GM03348 (cell line): ENCODE measurements around the gene HTR6.
A peak's percentile ranks its signal among the peaks of the same experiment; 100 is the strongest.

Experiments
- DNase-seq: peaks from one replicate; pipeline ENCODE4 v3.0.0; 2012; ENCODE audit warnings: low spot score

HTR6 gene

DNA sequence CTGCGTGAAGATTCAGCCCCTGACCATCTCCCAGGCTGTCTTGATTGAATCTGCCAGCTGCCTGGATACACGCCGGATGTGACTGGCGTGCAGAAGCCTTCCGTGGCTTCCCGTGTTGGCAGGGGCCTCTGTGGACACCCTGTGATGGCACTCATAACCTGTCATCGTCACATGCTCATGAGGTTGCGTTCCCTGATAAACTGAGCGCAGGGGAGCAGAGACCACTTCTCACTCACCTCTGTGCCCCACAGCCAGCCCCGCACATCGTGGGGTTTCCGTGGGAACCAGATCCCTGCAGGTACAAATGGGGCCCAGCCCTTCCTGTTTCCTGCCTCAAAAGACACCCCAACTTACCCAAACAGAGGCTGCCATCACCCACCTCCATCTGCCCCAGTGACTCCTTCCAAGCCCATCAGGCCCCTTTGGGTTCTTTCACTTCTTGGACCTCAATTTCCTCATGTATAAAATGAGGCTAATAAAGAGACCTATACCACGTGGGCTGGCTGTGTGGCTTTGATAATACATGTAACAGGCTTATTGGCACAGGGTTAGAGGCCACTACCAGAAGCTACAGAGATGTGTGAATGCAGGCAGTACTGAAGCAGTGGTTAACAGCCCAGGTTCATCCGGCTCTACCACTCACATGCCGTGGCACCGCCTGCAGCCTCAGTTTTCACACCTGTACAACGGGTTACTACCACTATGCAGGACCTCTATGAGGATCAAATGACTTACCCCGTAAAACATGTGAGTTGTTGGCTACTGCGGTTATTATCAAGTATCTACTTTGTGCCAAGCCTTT, 23.6 kb downstream of the HTR6 start:
- DNase-seq: no peak

DNA sequence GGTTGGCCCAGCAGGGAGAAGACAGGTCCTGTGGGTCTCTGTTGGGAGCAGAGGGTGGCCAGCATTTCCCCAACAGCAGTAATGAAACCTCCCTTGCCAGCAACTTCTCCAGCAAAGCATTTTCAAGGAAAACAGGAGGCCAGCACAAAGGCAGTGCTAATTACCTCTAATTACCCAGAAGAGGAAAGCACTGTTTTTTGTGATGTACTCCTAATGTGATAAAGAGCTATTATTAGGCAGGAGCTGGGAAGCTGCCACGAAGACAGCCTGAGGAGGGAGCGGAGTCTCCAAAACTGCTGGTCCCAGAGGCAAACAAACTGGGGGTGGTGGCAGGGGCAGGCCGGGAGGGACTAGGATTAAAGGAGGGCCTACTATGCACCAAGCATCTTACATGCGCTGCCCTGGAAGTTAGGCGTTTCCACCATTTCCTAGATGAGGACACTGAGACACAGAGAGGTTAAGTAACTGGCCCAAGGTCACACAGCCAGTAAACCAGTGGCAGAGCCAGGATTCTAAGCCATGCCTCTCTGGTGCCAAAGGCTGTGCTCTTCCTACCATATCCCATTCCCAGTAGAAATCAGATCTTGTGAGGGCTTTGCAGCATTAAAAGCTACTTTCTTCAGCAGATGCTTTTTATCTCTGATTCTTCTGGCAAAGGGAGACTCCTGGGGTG, 24.5 kb downstream of the HTR6 start:
- DNase-seq: no peak

DNA sequence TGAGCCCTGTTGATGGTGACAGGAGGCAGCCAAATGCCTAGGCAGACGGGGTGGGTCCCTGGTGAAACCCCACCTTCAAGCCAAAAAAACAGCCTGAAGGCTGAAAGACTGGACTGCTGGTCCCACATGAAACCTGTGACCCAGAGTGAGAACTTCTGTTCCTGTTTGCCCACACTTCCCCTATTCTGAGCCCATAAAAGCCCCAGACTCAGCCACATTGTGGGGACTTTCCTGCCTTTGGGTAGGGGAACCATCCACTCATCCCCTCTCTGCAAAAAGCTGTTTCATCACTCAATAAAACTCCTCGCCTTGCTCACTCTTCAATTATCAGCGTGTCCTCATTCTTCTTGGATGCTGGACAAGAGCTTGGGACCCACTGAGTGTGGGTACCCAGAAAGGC, 25.2 kb downstream of the HTR6 start:
- no peak for DNase-seq

DNA sequence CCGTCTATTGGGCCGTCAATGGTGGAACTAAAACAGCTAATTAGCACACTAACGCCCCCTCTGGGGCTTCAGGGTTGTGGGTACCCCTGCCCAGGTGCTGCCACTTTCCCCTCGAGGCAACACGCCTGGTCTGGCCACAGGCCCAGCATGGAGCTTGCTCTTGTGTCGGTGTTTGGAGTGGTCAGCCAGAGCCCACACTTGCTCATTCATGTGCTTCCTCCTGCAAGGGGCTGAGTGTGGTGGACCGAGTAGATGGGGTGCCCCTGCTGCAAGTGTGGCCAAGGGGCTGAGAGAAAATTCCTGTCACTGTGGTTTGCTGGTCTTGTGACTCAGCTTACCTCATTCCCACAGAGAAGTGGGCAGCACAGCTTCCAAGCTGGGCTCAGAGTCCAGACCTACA, 25.7 kb downstream of the HTR6 start:
- DNase-seq: no peak

DNA sequence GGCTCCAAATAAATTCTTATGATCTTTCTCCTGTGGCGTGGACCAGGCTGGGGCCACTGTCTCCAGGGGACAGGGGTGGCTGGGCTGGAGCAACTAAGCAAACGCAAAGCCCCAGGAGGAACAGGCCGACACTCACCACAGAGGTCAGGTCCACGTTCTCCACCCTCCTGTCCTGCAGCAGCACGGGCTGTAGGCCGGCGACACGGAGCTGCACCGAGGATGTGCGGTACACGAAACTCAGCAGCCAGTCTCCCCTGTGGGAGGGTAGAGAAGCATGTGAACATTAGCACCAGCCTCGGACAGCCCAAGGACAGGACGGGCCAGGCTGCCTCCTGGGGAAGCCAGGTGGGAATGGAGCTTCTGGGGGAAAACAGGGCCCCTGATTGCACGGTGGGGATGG, 29.6 kb downstream of the HTR6 start:
- DNase-seq: no peak

DNA sequence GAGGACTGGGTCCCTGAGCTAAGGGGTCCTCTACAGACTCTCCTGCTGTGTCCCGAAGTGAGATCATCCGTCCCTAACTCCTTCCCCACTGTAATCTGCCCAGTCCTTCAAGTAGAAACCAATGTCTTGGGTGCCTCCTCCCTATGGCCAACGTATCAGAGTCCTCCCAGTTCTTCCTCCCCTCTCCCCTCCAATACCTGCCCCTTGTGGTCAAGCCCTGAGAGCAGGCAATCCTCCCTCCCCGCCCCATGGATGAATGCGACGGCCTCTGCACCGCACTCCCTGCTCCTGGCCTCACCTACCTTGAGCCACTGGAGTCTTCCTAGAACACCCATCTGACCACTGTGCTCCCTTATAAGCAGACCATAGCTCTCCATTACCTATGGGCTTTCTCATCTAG, 31.1 kb downstream of the HTR6 start:
- DNase-seq: no peak

DNA sequence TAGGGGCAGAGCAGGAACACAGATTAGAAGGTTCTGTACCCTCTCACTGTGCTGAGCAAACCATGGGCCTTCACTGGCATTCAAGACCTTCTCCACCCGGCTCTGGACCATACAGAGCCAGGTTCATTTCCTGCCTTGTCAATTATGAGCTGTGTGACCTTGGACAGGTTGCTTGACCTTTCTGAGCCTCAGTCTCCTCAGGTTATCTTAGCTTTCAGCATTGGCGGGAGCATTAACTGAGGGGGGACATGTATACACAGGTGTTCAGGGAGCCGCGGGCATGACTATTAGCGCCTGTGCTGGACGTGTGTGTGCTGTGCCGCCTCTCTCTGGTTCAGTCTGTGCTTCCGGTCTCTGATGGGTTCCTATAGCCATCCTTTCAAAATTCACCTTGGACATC, 32.1 kb downstream of the HTR6 start:
- no peak for DNase-seq

DNA sequence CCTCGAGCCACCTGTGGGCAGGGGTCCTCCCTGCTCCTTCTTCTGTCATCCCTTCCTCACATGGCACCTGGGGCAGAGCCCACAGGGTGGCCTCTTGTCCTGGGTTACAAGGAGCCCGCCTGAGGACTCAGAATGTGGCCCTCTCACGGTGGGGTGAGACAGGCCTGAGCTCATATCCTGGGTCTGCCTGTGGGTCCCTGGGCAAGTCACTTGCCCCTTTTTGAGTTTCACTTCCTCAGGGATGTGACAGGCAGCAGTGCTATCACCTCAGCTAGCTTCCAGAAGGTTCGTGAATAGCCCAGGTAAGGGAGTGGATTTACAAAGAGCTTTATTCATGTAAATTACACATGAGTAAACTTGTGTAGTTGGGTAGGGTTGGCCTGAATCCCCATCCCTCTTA, 33.5 kb downstream of the HTR6 start:
- DNase-seq: no peak

DNA sequence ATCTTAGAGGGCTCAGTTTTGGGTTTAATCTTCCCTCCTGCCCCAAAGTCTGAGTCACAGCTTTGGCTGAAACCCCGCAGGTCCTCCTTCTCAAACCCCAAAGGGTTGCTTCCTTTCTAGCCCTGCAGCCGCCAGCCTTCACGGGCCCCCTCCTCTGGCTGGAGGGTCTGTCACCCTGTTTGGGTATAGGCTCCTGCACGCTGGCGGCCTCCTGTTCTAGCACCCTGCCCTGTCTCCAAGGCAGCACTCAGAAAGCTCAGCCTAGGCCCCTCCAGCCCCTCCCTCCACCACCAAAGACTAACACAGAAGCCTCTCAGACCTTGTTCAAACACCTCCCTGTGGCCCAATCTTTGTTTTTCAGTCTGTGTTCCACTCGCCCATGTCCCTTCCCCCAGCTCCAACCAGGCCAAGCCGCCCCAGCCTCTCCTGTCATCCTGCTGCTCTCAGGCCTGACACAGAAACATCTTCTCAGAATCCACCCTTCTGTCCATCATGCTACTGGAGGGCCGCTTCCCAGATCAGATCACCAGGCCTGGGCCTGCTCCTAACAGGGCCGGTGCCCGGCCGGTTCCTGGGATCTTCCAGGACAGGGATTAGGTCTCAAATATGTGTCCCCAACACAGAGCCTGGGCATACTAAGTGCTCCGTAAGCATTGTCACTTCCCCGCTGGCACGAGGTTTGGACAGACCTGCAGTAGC, 35.6 kb downstream of the HTR6 start:
- no peak for DNase-seq

DNA sequence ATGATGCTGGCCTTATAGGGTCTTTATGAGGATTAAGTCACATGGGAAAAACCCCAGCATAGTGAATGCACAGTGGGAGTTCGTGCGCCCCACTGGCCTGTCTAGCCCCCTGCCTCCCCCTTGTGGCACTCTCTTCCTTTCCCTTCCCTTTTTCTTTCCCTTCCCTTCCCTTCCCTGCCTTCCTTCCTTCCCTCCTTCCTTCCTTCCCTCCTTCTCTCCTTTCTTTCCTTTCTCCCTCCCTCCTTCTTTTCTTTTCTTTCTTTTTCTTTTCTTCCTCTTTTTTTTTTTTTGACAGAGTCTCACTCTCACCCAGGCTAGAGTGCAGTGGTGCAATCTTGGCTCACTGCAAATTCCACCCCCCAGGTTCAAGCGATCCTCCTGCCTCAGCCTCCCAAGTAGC, 38.6 kb downstream of the HTR6 start:
- no peak for DNase-seq

DNA sequence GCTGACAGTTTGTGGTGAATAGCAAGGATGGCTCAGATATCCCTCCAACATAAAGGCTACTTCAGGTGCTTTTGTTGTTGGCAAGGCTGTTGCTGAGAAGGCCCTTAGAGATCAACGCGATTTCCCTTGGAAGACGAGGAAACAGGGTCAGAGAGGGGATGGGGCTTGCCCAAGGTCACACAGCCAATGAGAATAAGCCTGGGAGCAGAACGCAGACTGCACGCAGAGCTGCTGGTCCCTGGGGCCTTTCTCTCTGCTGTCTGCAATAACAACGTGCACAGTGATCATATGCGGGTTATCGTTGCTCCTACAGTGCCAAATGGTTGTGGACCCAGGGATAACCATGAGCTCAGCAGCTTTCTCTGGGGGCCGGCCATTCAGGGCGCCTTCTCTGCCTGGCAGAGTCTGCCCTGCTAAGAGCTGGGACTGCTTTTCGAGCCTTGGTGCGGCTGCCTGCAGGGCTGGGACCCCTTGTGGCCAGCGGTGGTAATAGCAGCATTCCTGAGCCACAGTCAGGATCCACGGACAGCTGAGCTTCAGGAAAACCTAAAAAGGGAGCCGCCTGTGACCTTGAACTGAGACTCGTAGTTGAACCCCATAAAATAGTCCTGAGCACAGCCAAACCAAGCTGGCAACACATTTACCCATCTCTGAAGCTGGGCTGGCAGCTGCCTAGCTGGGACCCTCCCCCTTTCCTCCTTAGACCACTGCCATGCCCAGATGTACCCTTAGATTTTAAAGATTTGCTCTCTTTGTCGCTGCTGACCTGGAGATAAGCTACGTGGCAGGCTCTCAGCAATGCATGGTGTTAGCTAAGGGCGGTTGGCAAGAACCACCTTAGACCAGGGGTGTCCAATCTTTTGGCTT, 39.8 kb downstream of the HTR6 start:
- peak; percentile 93 for DNase-seq

DNA sequence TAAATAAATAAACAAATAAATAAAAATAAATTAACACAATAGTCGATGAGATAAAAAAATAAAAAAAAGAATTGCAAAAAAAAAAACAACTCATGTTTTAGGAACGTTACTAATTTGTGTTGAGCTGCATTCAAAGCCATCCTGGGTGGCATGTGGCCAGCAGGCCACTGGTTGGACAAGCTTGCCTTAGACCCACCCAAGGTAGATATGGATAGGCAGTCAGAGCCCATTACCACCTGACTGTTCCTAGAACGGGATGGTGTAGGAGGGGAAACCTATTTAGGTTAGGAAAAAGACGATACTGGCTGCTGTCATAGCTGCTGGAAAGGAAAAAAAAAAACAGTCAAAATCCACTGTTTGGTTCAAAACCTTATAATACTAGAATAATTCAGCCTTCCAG, 40.8 kb downstream of the HTR6 start:
- DNase-seq: no peak

DNA sequence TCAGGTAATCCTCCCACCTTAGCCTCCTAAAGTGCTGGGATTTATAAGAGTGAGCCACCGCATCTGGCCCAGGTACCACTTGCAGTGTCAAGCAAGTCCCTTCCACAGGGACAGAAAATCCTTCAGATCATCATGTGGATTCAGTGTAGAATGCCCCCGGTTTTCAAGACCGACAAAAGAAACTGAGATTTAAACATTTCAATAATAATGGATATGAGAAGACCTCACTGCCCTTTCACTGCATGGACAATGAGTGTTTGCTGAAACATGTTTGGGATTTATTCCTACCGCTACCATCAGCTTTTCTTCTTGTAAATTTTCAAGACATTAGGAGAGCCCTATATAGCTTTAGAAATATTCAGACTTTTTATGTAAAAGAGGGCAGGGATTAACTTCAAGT, 41.5 kb downstream of the HTR6 start:
- no peak for DNase-seq

DNA sequence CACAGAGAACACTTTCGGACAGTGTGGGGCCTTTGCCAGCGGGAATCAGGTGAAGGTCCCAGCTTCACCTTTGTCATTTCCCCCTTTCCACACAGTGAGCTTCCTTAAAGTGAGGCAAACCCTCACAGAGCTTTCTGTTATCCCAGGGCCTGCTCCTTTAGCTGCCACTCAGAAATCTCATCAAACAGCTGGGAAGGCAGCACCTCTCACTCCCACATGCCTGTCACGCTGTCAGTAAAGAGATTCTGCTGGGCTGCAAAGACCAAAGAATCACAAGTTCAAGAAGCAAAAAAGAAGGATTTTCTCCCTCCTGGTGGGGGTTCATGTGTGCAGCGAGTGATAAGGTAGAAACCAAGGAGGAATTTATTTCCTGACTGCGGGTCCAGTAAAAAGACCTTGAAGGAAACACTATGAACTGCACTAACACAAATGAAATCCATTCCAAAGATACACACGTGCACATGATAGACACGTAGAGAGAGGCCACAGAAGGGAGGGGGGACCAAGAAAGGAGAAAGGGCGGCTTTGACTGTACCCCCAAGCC, 44.0 kb downstream of the HTR6 start:
- DNase-seq: no peak

DNA sequence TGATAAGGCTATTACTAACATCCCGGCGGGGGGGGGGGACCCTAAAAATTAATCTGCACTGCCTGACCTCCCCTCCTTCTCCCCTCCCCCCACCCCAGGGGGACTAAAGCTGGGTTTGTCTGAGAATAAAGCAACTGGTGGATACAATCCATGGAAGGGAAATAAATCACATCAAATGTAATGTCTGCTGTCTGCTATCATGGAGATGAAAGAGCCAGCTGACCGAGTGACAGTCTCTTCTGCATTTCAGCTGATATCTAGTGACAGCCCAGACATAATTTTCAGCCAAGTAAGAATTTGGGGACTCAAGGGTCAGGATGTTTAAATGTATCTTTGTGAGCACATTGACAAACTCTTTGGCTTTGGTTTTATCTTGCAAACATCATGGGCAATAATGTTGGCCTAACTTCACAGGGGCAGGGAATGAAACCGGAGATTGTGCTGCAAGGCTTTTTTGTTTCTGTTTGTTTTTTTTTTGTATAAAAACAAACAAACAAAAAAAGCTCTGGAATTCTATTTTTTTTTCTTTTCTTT, 44.7 kb downstream of the HTR6 start:
- DNase-seq: no peak

DNA sequence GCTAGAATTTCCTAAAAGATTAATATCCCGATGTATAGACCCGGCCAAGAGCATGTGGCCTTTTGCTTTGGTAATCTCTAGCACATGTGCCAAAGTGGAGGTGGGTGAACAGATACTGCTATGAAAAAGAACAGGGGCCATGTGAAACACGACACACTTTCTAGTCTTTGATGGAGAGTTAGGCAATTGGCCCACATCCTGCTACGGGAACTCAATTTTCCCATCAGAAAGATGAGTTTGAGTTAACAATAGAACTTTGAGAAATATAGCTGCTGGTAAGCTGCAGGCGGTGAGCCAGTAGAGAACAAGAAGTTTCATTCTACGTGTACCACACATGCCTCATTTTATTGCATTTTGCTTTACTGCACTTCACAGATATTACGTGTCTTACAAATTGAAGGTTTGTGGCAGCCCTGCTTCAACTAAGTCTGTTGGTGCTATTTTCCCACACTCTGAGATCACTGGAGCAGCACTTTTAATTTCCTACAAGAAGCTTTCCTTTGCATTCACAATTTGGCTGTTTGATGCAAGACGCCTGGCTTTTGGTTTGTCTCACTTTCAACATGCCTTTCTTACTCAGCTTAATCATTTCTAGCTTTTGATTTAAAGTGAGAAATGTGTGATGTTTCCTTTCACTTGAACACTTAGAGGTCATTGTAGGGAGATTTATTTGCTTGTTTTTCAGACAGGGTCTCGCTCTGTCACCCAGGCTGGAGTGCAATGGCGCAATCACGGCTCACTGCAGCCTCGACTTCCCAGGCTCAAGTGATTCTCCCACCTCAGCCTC, 46.3 kb downstream of the HTR6 start:
- no peak for DNase-seq

DNA sequence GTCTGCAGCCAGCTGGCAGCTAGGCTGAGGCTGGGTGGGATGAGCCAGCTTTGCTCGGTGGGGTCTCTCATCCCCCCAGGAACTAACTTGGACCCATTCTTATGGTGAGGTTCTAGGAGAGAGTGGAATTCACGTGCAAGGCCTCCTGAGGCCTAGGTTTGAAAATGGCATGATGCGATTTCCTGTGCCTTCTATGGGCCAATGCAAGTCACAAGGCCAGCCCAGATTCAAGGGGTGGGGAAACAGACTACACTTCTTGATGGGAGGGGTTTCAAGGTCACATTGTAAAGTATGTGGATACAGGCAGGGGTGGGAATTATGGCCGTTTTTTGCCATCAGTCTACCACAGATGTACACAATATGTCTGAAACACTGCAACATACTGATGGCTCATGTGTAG, 48.3 kb downstream of the HTR6 start:
- no peak for DNase-seq

DNA sequence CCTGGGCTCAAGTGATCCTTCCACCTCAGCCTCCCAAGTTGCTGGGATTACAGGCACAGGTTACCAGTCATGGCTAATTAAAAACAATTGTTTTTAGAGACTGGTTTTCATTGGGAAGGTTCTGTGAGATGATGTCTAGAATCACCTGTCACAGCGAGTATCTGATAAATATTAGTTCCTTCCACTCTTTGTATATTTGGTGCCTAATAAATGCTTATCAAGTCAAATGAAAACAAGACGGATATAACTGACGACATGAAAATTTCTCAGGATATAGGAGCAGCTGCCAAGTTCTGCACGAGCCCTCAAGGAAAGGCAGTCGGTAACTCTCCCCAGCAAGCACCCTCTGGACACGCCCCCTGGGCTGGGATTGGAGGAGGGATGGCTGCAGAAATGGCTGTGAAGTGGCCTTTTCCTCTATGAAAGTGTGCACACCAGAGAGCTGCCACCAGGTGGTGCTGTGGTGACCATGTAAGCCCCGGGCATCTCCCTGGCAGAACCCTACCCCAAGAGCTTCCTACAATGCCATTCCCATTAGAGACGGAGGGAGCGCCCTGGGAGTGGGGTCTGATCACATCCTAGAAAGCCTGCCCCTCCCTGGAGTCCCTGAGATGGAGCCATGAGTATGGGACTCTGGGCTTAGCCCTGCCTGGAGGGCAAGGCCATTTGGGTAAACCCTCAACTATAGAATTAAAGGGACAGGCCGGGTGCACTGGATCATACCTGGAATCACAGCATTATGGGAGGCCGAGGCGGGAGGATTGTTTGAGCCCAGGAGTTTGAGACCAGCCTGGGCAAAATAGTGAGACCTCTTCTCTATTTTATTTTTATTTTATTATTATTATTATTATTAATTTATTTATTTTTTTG, 50.9 kb downstream of the HTR6 start:
- peak; percentile 96 for DNase-seq

DNA sequence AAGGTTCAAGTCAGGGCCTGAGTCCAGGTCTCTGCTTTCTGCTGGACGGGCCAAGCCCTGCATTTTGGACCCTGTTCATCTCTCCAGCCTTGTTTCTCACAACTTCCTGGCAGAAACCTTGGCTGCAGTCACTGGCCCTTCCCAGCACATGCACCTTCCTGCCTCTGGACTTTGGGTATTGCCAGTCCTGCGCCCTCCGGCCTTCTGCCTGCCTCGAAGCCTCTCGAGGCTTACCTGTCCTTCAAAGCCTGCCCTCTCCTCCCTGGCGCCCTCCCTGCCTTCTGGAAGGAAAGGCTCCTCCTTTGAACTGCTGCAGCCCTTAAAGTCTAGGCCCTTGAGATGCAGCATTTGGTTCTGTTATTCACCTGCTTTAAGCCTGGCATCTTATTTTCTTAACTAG, 52.8 kb downstream of the HTR6 start:
- DNase-seq: no peak

DNA sequence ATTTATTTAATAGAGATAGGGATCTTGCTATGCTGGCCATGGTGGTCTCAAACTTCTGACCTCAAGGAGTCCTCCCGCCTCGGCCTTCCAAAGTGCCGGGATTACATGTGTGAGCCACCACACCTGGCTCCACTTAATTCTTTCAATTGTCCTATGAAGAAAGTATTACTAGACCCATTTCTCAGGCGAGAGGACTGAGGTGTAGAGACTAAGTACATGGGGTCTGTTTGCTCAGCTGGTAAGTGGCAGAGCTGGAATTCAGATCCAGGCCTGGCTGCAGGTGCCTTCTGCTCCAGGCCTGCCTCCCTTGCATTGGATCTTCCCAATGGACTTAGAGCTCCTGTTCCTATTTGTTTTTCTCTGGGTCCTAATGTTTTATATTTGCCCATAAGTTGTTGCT, 55.5 kb downstream of the HTR6 start:
- DNase-seq: no peak
